Brain microvascular endothelial cell (primary cell): ENCODE data around the gene WDFY4.

Experiments used
- DNase-seq: peaks from one replicate; pipeline ENCODE4 v3.0.0-alpha.2; 2020
- H3K27ac ChIP-seq: fragments of 250-450 bp; sonication (Bioruptor Pico); 2 replicates; pipeline ENCODE4 v1.5.1; 2020; ENCODE audit warnings: mild to moderate bottlenecking, moderate library complexity
- H3K27me3 ChIP-seq: fragments of 250-450 bp; sonication (Bioruptor Pico); replicated peaks from 2 replicates; pipeline ENCODE4 v1.5.1; 2020; ENCODE audit warnings: mild to moderate bottlenecking
- H3K36me3 ChIP-seq: fragments of 250-450 bp; sonication (Bioruptor Pico); replicated peaks from 2 replicates; pipeline ENCODE4 v1.5.1; 2020; ENCODE audit warnings: mild to moderate bottlenecking
- H3K4me3 ChIP-seq: 2 replicates; pipeline ENCODE4 v1.5.1; 2011; ENCODE audit warnings: low read depth, mild to moderate bottlenecking, control low read depth, low read length, moderate library complexity
- in situ Hi-C: cut with HindIII; loops from 2 replicates; pipeline ENCODE4 v1.10.0; 2017; ENCODE audit warnings: low sequenced_read_pairs, low pct_ligation_motif_present
- TF ChIP-seq, protein P1 (sequence below): IDR thresholded peaks from 2 replicates; pipeline ENCODE4 v1.5.1; 2011; ENCODE audit warnings: low read depth, mild to moderate bottlenecking, moderate library complexity, low read length, control low read depth, inconsistent platforms; ENCODE audit errors: missing control alignments

Gene WDFY4

DNA sequence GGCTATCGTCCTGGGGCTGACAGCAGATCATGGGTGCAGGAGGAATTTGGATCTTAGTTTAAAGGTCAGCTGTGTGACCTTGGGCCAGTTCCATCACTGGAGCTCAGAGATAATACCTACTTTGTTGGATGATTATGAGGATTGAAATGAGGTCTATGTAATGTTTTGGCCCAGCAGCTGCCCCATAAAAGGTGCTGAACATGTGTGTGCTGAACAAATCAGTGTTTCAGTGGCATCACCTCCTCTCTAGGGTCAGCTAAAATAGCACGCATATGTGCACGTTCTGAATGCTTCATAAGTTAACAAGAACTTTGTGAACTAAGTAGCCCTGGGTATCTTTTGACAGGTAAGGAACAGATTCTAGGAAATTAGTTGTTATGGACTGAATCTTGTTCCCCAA lies 339.8 kb downstream of the WDFY4 start:
- no peaks in the 10 kb centered on the region for H3K27me3 ChIP-seq
- H3K4me3 ChIP-seq: no peak overlapping the region
- in situ Hi-C loops: no loop called here
- no peaks in the 10 kb centered on the region for H3K36me3 ChIP-seq
- TF ChIP-seq, protein P1, sequence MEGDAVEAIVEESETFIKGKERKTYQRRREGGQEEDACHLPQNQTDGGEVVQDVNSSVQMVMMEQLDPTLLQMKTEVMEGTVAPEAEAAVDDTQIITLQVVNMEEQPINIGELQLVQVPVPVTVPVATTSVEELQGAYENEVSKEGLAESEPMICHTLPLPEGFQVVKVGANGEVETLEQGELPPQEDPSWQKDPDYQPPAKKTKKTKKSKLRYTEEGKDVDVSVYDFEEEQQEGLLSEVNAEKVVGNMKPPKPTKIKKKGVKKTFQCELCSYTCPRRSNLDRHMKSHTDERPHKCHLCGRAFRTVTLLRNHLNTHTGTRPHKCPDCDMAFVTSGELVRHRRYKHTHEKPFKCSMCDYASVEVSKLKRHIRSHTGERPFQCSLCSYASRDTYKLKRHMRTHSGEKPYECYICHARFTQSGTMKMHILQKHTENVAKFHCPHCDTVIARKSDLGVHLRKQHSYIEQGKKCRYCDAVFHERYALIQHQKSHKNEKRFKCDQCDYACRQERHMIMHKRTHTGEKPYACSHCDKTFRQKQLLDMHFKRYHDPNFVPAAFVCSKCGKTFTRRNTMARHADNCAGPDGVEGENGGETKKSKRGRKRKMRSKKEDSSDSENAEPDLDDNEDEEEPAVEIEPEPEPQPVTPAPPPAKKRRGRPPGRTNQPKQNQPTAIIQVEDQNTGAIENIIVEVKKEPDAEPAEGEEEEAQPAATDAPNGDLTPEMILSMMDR: no peak
- H3K27ac ChIP-seq: no peak overlapping the region
- DNase-seq: no peak

DNA sequence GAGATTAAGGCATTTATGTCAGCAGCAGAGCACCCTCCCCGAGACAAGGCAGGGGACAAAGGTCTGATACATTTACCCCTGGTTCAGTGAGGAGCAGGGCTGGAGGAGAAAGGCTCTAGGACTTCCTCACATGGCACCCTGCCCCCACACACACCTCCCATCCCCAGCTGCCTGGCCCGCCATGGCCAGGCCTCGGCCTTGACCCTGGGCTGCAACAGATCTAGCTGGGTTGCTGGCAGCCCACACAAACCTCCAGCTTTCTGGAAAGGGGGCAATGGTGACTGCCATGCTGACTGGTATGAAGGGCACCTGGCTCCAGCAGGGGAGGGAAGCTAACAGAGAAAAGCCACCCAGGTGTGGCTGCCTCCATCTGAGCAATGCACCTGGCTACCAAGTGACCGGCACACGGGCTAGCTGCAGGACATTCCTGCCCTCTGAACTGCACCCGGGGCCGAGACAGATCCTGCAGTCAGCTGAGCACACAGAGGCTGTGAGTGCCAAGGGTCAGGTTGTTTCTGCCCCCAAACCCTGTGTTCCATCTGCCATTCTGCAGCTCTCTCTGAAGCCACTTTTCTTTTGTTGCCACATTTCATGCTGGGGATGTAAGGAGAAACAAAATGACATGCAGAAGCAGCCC lies 340.8 kb downstream of the WDFY4 start:
- TF ChIP-seq, protein P1: no peak
- Histone ChIP-seq H3K27ac (no peak overlapping the region), H3K27me3 (no peaks in the 10 kb centered on the region), H3K36me3 (no peaks in the 10 kb centered on the region), H3K4me3 (no peak overlapping the region)
- in situ Hi-C loops: no loop called here
- DNase-seq: no peak

DNA sequence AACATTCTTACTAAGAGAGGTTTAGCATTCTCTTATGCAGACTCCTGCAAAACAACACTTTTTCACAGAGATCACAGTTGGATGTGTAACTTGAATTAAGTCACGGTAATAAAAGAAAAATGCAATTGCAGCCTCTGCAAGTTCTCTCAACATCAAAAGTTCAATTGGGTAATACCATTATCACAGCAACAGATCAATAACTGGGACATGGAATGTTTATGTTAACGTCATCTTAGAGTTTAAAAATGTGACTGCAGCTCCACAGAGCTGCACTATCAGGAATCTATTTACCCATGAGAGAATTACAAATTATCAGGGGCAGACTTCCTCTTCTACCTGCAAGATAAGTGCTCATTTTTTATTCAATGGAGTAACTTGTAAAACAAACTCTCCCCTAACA lies 344.0 kb downstream of the WDFY4 start:
- Histone ChIP-seq H3K27ac (no peak overlapping the region), H3K27me3 (no peaks in the 10 kb centered on the region), H3K36me3 (no peaks in the 10 kb centered on the region), H3K4me3 (no peak overlapping the region)
- no peak for DNase-seq
- in situ Hi-C loops: no loop called here
- TF ChIP-seq, protein P1: no peak

DNA sequence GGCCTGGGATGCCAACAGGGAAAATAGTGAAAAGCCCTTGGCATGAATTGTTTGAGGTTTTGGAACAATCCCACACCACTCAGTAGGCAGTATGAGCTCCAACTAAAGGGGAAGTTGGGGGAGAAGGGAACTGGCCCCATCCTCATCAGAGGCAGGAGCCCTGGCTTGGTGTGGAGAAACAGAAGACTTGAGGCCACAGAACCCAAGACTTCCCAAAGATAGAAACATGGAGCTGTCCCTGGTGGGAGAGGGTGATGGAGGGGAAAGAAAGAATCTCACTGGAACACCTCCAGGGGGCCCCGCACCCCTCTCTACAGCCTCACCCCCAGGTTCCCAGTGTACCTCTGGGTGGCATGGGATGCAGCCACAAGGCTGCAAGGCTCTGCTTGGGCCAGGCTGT lies 345.0 kb downstream of the WDFY4 start:
- H3K27me3 ChIP-seq: no peaks in the 10 kb centered on the region
- TF ChIP-seq, protein P1: no peak
- in situ Hi-C loops: no loop called here
- DNase-seq: no peak
- no peak overlapping the region for H3K27ac ChIP-seq
- no peak overlapping the region for H3K4me3 ChIP-seq
- H3K36me3 ChIP-seq: no peaks in the 10 kb centered on the region
